Measurements from ENCODE around the gene KCNMA1. TPM values are rescaled to one million over a fixed set of nuclear protein-coding genes. Genes with fewer than 3 reads are reported as not detected.

Gene KCNMA1
- total and polyA plus RNA-seq, 3 donors from 2014 or later: 13.6 to 36.1 (median 24.7) TPM

DNA sequence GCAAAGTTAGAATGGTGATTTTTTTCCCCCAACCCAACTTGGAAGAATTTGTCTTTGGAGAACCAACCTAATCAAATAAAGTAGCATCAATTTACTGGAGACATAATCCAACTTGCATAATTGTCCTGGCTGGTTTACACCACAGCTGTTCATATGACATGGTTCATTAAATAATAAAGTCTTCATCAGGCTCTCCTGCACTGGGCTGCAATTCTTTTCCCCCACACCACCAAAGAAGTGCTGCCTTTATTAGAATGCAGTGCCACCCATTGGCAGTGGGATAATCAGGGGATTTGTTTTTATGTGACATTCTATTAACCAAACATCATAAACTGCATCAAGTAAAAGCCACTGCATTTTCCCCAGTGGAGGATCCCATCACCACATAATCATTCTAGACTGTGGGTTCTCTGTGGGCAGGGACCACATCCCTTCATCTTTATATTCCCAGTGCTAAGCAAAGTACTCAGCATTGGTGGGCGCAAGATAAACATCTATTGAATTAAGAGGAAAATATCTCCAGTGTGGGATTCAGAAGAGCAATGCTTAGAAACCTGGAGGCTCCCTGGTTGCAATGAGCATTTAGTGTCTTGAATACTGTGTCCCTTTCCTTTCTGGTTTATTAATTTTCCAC, 322.0 kb downstream of the KCNMA1 start:
- DNase-seq: no peak
- intact Hi-C loops (cut with DNase I; ENCODE audit: low total_unique reads): no loop called here
- no peaks in the 10 kb centered on the region for H3K27me3 ChIP-seq
- no peaks in the 10 kb centered on the region for H3K36me3 ChIP-seq (ENCODE audit: low read depth, missing control alignments)
- no peak overlapping the region for H3K27ac ChIP-seq
- no peaks in the 10 kb centered on the region for H3K9me3 ChIP-seq
- no peaks in the 10 kb centered on the region for H3K4me1 ChIP-seq
- H3K4me3 ChIP-seq: no peak overlapping the region
- TF ChIP-seq POLR2A (IDR thresholded peaks at IDR 0.05): no peak
- TF ChIP-seq, protein P1, sequence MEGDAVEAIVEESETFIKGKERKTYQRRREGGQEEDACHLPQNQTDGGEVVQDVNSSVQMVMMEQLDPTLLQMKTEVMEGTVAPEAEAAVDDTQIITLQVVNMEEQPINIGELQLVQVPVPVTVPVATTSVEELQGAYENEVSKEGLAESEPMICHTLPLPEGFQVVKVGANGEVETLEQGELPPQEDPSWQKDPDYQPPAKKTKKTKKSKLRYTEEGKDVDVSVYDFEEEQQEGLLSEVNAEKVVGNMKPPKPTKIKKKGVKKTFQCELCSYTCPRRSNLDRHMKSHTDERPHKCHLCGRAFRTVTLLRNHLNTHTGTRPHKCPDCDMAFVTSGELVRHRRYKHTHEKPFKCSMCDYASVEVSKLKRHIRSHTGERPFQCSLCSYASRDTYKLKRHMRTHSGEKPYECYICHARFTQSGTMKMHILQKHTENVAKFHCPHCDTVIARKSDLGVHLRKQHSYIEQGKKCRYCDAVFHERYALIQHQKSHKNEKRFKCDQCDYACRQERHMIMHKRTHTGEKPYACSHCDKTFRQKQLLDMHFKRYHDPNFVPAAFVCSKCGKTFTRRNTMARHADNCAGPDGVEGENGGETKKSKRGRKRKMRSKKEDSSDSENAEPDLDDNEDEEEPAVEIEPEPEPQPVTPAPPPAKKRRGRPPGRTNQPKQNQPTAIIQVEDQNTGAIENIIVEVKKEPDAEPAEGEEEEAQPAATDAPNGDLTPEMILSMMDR (IDR thresholded peaks at IDR 0.05): no peak
- WGBS, 2 donors: 90 to 91% methylated on average over 1 of the region's 1 CpG

DNA sequence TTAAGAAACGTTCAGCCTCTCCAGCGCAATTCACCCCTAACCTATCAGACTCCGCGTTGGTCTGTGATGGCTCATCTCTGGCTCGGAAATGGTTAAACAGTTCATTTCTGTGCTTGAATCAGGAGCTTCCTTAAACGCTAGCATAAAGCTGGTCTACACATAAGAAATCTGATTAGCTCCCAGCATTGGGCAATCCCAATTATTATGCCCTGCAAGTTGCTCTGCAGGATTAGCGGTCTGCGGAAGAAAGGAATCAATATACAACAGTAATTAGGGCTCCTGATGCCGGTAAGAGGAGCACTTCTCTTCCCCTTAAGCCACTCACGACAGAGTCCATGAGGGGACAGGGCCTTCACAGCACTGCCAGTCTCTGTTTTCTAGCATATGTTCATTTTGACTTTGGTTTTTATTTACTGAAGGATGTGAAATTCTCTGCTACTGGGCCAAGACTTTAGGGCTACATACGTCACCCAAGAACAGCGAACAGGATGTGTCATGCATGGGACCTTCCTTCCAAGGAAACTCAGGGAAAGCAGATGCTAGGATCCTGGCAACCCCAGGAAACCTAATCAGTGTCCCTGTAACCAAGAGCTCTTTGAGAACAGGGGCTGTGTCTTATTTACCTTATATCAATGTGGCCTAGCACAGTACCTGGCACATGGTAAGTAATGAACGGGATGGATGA, 324.4 kb downstream of the KCNMA1 start:
- Histone ChIP-seq H3K27ac (no peak overlapping the region), H3K27me3 (no peaks in the 10 kb centered on the region), H3K4me3 (no peak overlapping the region), H3K9me3 (no peaks in the 10 kb centered on the region), H3K4me1 (no peaks in the 10 kb centered on the region), H3K36me3 (ENCODE audit: low read depth, missing control alignments) (no peaks in the 10 kb centered on the region)
- TF ChIP-seq, protein P1 (IDR thresholded peaks at IDR 0.05): no peak
- no peak for DNase-seq
- 75 to 89% methylated on average over 13 of the region's 13 CpGs for WGBS, 2 donors
- intact Hi-C loops (cut with DNase I; ENCODE audit: low total_unique reads): no loop called here

DNA sequence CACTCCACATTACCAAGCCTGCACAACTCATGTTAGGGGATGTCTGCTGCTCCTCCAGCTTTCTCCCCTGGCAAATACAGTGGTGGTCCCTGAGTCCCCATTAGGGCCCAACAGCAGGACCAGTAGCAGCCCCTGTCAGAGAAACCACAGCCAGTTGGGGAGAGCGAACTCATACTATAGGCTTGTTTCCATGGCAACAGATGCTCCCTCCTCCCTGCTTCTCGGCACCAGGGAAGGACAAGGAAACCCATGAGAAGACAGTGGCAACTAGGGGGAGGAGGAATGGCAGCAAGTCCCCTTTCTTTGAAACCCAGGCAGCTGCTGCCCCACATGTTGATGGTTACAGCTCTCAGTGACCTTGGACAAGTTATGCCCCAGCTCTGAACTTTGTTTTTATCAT, 326.4 kb downstream of the KCNMA1 start:
- WGBS, 2 donors: 77 to 89% methylated on average over 2 of the region's 2 CpGs
- Histone ChIP-seq H3K27ac (no peak overlapping the region), H3K4me1 (no peaks in the 10 kb centered on the region), H3K4me3 (no peak overlapping the region), H3K27me3 (no peaks in the 10 kb centered on the region), H3K9me3 (no peaks in the 10 kb centered on the region), H3K36me3 (ENCODE audit: low read depth, missing control alignments) (no peaks in the 10 kb centered on the region)
- no peak for DNase-seq
- intact Hi-C loops (cut with DNase I; ENCODE audit: low total_unique reads): no loop called here
- TF ChIP-seq, protein P1 (IDR thresholded peaks at IDR 0.05): no peak
- no peak for TF ChIP-seq POLR2A (IDR thresholded peaks at IDR 0.05)

DNA sequence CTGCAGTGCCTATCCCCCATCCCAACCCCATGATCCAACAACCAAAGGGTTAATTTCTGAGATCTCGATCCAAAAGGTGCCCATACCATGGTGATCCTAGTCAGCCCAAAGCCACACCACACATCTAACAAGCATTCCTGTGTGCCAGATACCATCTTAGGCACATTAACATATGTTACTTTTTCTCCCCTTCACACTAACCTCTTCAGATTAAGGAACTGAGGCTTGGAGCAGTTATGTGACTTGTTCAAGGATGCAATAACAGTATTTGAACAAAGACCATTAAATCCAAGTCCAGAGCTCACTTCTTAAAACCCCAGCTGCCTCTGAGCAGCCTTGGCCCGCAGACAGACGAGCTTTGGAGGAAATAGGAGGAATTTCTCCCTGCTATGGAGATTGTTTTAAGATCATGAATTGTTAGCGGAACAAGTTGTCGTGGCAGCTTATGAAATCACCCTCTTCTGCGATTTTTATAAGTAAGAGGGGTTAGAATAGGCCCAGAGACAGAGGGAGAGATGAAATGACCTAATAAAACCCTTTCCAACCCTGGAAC, 327.2 kb downstream of the KCNMA1 start:
- DNase-seq: no peak
- Histone ChIP-seq H3K27ac (no peak overlapping the region), H3K4me3 (no peak overlapping the region), H3K27me3 (no peaks in the 10 kb centered on the region), H3K4me1 (no peaks in the 10 kb centered on the region), H3K9me3 (no peaks in the 10 kb centered on the region), H3K36me3 (ENCODE audit: low read depth, missing control alignments) (no peaks in the 10 kb centered on the region)
- no peak for TF ChIP-seq POLR2A (IDR thresholded peaks at IDR 0.05)
- TF ChIP-seq, protein P1 (IDR thresholded peaks at IDR 0.05): no peak
- WGBS, 2 donors: 43 to 69% methylated on average over 6 of the region's 6 CpGs
- intact Hi-C loops (cut with DNase I; ENCODE audit: low total_unique reads): no loop called here
